Measurements from ENCODE around the gene EFR3B.
"Not testable (repeated sequence)": the region's sequence is repeated elsewhere in the genome, so short reads cannot be mapped to it uniquely, and the experiment has no call there.

The EFR3B gene

DNA sequence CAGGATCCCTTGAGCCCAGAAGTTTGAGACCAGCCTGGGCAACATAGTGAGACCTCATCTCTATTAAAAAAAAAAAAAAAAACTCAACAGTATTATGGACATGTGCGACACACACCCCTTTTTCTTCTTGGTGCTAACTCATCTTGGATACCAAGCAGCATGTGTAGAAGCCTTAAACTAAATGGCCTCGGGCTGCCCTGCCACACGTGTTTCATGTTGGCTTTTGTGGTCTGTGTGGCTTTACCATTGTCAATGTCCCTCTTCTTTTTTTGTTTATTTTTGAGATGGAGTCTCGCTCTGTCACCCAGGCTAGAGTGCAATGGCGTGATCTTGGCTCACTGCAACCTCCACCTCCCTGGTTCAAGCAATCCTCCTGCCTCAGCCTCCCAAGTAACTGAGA, 109.1 kb downstream of the EFR3B start:
- DNase-seq (ENCODE audit: low read depth in 2 of 2): not testable (repeated sequence)

DNA sequence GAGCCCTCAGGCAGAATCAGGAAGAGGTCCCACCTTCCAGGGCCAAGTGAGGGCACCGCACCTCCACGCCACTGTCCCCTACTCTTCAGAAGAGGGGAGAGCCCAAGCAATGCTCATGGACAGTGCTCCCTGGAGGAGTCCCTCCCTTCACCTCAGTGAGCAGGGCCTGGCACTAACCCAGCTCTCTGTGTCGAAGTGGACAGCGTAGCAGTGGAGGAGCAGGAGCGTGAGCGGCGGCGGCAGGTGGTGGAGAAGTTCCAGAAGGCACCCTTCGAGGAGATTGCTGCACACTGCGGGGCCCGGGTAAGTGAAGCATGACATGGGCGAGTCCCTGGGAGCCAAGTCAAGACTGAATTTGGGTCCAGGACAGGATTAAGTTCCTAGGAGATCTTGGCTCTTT, 109.8 kb downstream of the EFR3B start:
- no peak for DNase-seq (ENCODE audit: low read depth in 2 of 2)

DNA sequence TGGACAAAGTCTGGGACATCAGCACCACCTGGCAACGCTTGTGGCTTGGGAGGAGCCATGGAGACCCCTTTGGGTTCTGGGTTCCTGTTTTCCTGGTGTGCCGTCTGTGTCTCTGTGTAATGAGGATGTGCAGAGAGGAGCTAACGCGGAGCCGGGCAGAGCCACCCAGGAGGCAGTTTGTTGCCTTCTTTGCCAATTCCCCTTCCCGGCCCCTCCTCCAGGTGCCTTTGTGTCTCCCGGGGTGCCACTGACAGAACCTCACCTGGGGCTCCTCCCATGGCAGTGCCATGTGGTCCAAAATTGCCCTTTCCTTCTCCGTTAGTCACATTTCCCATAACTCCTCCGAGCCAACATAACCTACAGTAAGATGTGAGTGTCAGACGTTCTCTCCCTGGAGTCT, 113.5 kb downstream of the EFR3B start:
- no peak for DNase-seq (ENCODE audit: low read depth in 2 of 2)

GRCh38 chr2:25158096-25158852, 116.4 kb downstream of the EFR3B start:
- no peak for DNase-seq (ENCODE audit: low read depth in 2 of 2)

DNA sequence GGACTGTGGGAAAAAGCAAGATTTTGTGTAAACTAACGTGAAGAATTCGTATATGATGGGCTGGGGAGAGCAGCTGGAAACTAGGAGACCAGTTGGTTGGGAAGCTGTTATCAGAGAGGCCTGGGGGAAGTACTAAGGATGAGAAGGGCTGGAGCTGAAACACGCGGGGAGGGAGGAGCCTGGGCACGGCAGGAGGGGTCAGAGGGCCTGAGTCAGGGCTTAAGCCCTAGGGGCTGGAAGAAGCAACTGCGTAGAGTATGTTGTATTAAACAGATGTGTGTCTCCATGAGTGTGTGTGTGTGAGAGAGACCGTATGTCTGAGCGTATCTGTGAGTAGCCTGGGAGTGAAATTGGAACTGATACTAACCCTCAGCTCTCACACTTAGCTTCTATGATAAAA, 118.1 kb downstream of the EFR3B start:
- DNase-seq (ENCODE audit: low read depth in 2 of 2): no peak

- no peak for DNase-seq (ENCODE audit: low read depth in 2 of 2)
Observed at GRCh38 chr2:25160376-25160775, 118.5 kb downstream of the EFR3B start.

DNA sequence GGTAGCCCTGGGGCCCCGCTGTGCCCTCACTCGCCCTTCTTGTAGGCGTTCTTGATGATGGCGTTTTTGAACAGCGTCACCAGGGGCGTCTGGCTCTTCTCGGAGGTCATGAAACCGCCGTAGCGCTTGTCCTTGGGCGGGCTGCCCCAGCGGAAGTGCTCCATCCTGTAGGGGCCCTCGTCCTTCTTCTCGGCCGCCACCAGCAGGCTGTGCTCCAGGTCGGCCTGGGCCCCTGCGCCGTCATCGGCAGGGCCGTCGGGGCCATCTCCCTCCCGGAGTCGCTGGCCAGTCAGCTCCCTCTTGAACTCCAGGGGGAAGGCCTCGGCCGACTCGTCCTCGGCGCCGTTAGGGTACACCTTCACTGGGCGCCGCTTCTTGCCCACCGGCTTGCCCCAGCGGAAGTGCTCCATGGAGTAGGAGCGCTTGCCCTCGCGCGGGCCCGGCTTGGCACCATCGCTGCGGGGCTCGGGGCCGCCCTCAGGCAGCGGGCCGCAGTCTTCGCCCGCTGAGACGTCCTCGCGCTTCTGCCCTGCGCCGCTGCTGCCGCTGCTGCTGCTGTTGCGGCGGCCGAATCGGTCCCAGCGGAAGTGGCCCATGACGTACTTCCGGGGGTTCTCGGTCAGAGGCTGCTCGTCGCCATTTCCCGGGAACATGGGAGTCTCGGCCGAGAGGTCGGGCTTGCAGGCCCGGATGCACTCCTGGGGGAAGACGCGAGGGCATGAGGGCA, 119.3 kb downstream of the EFR3B start:
- DNase-seq (ENCODE audit: low read depth in 2 of 2): peak; percentile 13

DNA sequence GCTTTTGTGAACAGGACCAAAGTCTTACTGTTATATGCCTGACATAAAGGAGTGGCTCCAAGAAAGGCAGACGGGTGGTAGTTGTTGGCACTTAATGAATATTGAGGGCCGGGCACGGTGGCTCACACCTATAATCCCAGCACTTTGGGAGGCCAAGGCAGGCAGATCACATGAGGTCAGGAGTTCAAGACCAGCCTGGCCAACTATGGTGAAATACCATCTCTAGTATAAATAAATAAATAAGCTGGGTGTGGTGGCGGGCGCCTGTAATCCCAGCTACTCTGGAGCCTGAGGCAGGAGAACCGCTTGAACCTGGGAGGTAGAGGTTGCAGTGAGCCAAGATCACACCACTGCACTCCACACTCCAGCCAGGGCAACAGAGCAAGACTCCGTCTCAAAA, 120.2 kb downstream of the EFR3B start:
- not testable (repeated sequence) for DNase-seq (ENCODE audit: low read depth in 2 of 2)

DNA sequence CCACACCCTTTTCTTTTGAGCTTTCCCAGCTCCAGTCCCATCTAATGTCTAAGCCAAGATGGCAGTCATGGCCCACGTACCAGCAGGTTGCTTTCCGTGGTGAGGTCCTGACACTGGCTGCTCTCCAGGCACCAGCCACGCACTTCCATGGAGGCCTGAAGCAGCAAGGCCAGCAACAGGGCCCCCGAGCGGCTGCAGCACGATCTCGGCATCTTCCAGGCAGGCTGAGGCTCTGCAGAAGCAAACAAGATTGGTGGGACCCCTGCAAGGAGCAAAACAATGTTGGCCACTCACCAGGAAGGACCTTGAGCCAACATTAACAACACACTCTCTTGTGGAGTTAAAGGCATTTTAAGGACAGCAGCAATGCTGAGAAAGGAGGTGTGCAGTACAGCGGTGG, 122.7 kb downstream of the EFR3B start:
- DNase-seq (ENCODE audit: low read depth in 2 of 2): no peak

- no peak for DNase-seq (ENCODE audit: low read depth in 2 of 2)
Observed at GRCh38 chr2:25165992-25166875, 124.4 kb downstream of the EFR3B start.

DNA sequence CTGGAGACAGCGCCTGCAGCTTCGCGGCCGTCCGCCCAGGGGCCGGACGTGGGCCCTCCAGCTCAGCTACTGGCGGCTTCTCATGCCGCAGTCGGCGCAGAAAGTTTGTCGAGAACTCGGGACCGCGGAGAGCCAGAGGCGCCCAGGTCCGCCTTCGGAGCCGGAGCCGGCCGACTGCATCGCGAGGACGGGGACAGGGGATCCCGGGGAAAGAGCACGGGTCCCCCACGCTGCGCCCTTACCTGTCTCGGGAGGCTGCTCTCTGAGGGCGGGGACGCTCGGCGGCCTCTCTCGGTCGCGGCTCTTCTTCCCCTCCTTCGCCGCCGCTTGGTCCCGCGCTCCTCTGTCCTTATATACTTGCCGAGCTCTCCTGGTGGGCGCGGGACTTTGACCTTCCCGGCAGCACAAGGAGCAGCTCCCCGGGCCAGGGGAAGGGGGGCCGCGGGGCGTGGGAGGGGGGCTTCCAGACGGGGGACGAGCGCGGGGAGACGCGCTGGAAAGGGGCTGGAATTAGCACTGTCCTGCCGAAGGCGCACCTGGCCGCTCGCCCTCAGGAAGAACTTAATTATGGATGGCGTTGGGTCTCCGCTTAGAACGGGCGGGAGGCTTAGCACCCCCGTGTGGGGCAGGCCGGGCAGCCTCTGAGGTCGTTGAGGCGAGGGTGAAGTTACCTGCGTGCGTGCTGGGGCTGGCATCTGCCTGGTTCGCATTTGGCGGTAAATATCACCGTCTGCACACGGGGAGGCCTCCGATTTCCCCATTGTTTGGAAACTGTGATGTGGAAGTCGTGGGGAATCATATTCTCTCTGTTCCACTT, 126.6 kb downstream of the EFR3B start, which contains the start of gene POMC:
Gene POMC (minus strand): TSS at position 325 of the 817 bp plus-strand sequence. CDS start 3,808 bp downstream, outside the sequence.
- no peak for DNase-seq (ENCODE audit: low read depth in 2 of 2)

- no peak for DNase-seq (ENCODE audit: low read depth in 2 of 2)
Observed at GRCh38 chr2:25169073-25169470, 127.2 kb downstream of the EFR3B start.

GRCh38 chr2:25170888-25171287, 129.0 kb downstream of the EFR3B start:
- DNase-seq (ENCODE audit: low read depth in 2 of 2): no peak

DNA sequence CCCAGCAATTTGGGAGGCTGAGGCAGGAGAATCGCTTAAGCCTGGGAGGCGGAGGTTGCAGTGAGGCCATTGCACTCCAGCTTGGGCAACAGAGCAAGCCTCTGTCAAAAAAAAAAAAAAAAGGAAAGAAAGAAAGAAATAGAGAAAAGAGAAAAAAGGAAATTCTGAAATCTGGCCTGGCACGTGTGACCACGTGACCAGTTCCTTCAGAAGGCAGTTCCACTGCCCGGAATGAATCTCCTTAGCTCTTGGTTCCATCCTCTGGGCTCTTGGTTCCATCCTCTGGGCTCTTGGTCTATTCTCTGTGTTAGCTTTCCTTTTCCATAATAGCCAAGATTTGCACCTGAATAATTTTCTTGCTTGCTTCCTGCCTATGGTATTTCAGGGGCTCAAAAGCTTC, 131.8 kb downstream of the EFR3B start:
- no peak for DNase-seq (ENCODE audit: low read depth in 2 of 2)

DNA sequence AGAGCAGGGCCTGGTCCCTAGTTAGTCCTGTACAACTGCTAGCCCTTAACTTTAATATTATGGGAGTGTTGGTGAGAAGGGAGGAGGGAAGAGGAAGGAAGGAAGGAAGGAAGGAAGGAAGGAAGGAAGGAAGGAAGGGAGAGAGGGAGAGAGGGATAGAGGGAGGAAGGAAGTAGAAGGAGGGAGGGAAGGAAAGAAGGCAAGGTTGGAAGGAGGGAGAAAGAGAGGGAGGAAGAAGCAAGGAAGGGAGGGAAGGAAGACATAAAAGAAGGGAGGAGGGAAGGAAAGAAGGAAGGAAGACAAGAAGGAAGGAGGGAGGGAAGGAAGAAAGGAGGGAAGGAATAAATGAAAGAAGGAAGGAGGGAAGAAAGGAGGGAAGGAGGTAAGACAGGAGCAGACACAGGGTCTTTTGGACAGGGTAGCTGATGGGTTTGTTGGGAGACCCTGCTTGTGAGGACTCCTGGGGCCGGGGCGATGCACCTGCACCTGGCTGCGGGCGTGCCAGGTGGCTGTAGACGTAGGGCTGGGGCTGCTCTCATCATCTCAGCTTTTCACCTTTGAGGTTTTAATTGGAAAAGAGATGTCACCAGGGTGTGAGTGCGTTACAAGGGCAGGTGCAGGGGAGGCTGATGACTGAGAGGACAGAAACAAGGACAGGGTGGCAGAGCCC, 132.5 kb downstream of the EFR3B start:
- DNase-seq (ENCODE audit: low read depth in 2 of 2): no peak

DNA sequence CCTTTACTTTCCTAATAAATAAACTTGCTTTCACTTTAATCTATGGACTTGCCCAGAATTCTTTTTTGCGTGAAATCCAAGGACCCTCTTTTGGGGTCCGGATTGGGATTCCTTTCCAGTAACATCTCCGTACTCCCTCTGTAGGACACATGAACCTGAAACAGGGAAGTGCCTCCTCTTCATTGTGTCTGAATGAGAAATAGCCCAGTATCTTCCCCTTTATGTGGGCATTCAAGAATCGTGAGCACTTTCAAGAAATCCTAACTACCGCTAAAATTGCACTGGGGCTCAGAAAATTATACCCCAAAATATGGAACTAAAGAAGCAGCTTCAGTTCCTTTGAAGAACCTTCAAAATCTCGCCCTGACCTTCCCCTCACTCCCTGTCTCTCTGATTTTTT, 134.3 kb downstream of the EFR3B start:
- DNase-seq (ENCODE audit: low read depth in 2 of 2): no peak

GRCh38 chr2:25176541-25177181, 134.8 kb downstream of the EFR3B start:
- no peak for DNase-seq (ENCODE audit: low read depth in 2 of 2)

- DNase-seq (ENCODE audit: low read depth in 2 of 2): no peak
Observed at GRCh38 chr2:25177211-25177611, 135.3 kb downstream of the EFR3B start.

DNA sequence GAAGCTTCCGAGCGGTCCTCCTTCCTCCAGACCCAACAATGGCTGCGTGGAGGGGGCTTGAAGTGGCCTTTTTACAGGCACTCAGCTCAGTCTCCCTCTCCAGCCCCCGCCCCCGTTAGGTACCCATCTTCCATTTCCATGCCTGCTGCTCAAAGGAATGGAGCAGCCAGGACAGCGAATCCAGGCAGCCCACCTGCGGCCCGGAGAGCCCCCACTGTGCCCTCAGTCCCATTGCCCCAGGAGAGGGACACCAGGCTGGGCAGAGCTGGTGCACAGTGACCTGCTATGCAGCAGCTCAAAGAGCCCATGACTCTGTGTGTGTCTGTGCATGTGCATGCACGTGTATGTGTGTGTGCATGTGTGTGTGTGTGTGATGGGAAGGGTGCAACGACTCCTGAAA, 137.1 kb downstream of the EFR3B start:
- DNase-seq (ENCODE audit: low read depth in 2 of 2): no peak

DNA sequence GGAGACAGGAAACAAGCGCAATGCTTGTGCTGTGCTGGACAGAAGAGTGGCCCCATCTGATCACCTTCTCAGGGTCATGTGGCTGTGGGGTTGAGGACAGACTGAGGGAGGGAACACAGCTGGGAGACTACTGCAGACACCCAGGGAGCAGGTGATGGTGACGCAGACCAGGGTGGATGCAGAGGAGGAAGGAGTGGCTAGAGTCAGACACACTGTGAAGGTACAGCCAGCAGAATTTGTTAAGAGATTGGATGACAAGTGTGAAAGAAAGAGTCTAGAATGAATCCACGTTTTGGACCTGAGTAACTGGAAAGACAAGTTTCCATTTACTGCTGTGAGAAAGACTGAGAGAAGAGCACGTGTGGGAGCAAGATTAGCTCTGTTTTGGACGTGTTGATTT, 142.4 kb downstream of the EFR3B start:
- no peak for DNase-seq (ENCODE audit: low read depth in 2 of 2)

Measured in fibroblast of skin of left quadriceps (primary cell).